SU-DHL-6 (cell line): ENCODE measurements around the gene KCTD1.

ENCODE experiments used
- H2AFZ ChIP-seq: fragments of 200-600 bp; sonication (generic); 2 replicates; pipeline ENCODE4 v1.6.1; 2014; ENCODE audit warnings: low read depth, mild to moderate bottlenecking, moderate library complexity, mixed read lengths, antibody characterized with exemption, low read length; ENCODE audit not compliant: severe bottlenecking
- H3F3A ChIP-seq: fragments of 200-600 bp; shearing (Covaris generic); 2 replicates; pipeline ENCODE4 v1.6.0; 2016; ENCODE audit warnings: antibody characterized with exemption, mild to moderate bottlenecking; ENCODE audit not compliant: insufficient read depth
- H3K27ac ChIP-seq: fragments of 200-600 bp; sonication (generic); 2 replicates; pipeline ENCODE4 v1.5.1; 2016; ENCODE audit warnings: low read depth, mild to moderate bottlenecking, low read length, moderate library complexity, mixed read lengths
- H3K27me3 ChIP-seq: fragments of 200-600 bp; sonication (generic), shearing (Covaris generic); 2 replicates; pipeline ENCODE4 v1.6.0; 2014; ENCODE audit warnings: mild to moderate bottlenecking, low read length
- H3K36me3 ChIP-seq: fragments of 200-600 bp; sonication (generic); 2 replicates; pipeline ENCODE4 v1.6.1; 2014; ENCODE audit warnings: mild to moderate bottlenecking, low read length, mixed read lengths
- H3K4me2 ChIP-seq: fragments of 300-600, 200-600 bp; shearing (Covaris generic), sonication (generic); 2 replicates; pipeline ENCODE4 v1.6.0; 2014; ENCODE audit warnings: low read length, low read depth, mild to moderate bottlenecking; ENCODE audit not compliant: poor library complexity, severe bottlenecking
- H3K4me3 ChIP-seq: fragments of 200-600 bp; sonication (generic); 2 replicates; pipeline ENCODE4 v1.5.1; 2014; ENCODE audit warnings: antibody characterized with exemption, low read length, mild to moderate bottlenecking, mixed read lengths; ENCODE audit not compliant: insufficient read depth, poor library complexity, severe bottlenecking
- H3K79me2 ChIP-seq: fragments of 200-600 bp; sonication (generic); 2 replicates; pipeline ENCODE4 v1.6.1; 2014; ENCODE audit warnings: mild to moderate bottlenecking, low read length, moderate library complexity; ENCODE audit not compliant: insufficient read depth
- H3K9ac ChIP-seq: fragments of 200-600 bp; sonication (generic); 2 replicates; pipeline ENCODE4 v1.7.0; 2014; ENCODE audit warnings: mild to moderate bottlenecking, low read length
- H3K9me2 ChIP-seq: fragments of 200-600 bp; sonication (generic); replicated peaks from 2 replicates; pipeline ENCODE4 v1.6.1; 2014; ENCODE audit warnings: low read length; ENCODE audit not compliant: insufficient read depth
- H3K9me3 ChIP-seq: fragments of 200-600 bp; sonication (generic); 2 replicates; pipeline ENCODE4 v1.6.1; 2014; ENCODE audit warnings: low read length, mixed read lengths; ENCODE audit not compliant: insufficient read depth
- H4K20me1 ChIP-seq: fragments of 200-600 bp; sonication (generic); 2 replicates; pipeline ENCODE4 v1.6.1; 2014; ENCODE audit warnings: low read depth, mild to moderate bottlenecking, antibody characterized with exemption, low read length, moderate library complexity, mixed read lengths
- CTCF ChIP-seq: fragments of 200-600 bp; sonication (generic); IDR thresholded peaks from one replicate; pipeline ENCODE4 v1.5.1; 2017; ENCODE audit warnings: antibody characterized with exemption, mild to moderate bottlenecking, low read length, moderate library complexity; ENCODE audit not compliant: insufficient read depth, poor library complexity, severe bottlenecking
- EZH2phosphoT487 ChIP-seq: fragments of 200-600 bp; sonication (generic), shearing (Covaris generic); conservative IDR thresholded peaks from 2 replicates; pipeline ENCODE4 v1.6.1; 2018; ENCODE audit warnings: mild to moderate bottlenecking, antibody characterized with exemption, low read length, moderate library complexity, mixed read lengths

The KCTD1 gene

GRCh38 chr18:26482569-26482968 is 65.8 kb downstream of the KCTD1 start:
- TF ChIP-seq EZH2phosphoT487, result no peak
- TF ChIP-seq CTCF, result no peak
- H3K9ac ChIP-seq, result no peak overlapping the region
- H3F3A ChIP-seq, result no peaks in the 10 kb centered on the region
- H3K79me2 ChIP-seq, result no peaks in the 10 kb centered on the region
- H2AFZ ChIP-seq, result no peak overlapping the region
- H4K20me1 ChIP-seq, result no peaks in the 10 kb centered on the region
- H3K36me3 ChIP-seq, result no peaks in the 10 kb centered on the region
- H3K4me3 ChIP-seq, result no peak overlapping the region
- no peaks in the 10 kb centered on the region for H3K9me3 ChIP-seq
- H3K27ac ChIP-seq, result no peak overlapping the region
- H3K4me2 ChIP-seq, result no peak overlapping the region
- no peaks in the 10 kb centered on the region for H3K27me3 ChIP-seq
- no peaks in the 10 kb centered on the region for H3K9me2 ChIP-seq

GRCh38 chr18:26480897-26481795 is 67.2 kb downstream of the KCTD1 start:
- Histone ChIP-seq H2AFZ (no peak overlapping the region), H4K20me1 (no peaks in the 10 kb centered on the region), H3K4me3 (no peak overlapping the region), H3K4me2 (no peak overlapping the region), H3K27ac (no peak overlapping the region), H3K27me3 (no peaks in the 10 kb centered on the region), H3F3A (no peaks in the 10 kb centered on the region), H3K9me3 (no peaks in the 10 kb centered on the region), H3K9ac (no peak overlapping the region), H3K79me2 (no peaks in the 10 kb centered on the region), H3K9me2 (no peaks in the 10 kb centered on the region), H3K36me3 (no peaks in the 10 kb centered on the region)
- TF ChIP-seq EZH2phosphoT487 (no peak), CTCF (no peak)

- no peak overlapping the region for H3K27ac ChIP-seq
- H3K27me3 ChIP-seq, result no peaks in the 10 kb centered on the region
- H2AFZ ChIP-seq, result no peak overlapping the region
- no peaks in the 10 kb centered on the region for H3K79me2 ChIP-seq
- H3K4me3 ChIP-seq, result no peak overlapping the region
- H3K9ac ChIP-seq, result no peak overlapping the region
- H3K36me3 ChIP-seq, result no peaks in the 10 kb centered on the region
- no peak overlapping the region for H3K4me2 ChIP-seq
- H3K9me2 ChIP-seq, result no peaks in the 10 kb centered on the region
- H4K20me1 ChIP-seq, result no peaks in the 10 kb centered on the region
- no peaks in the 10 kb centered on the region for H3K9me3 ChIP-seq
- TF ChIP-seq EZH2phosphoT487 (no peak), CTCF (no peak)
- H3F3A ChIP-seq, result no peaks in the 10 kb centered on the region
Measured at GRCh38 chr18:26479681-26480079, 68.7 kb downstream of the KCTD1 start.
